H1 (cell line): ENCODE measurements around the gene TGFB1I1. TPM values are rescaled to one million over a fixed set of nuclear protein-coding genes. Genes with fewer than 3 reads are reported as not detected.

Source experiments
- CTCF ChIA-PET: fragments of 300-600 bp; sonication (Branson Sonifier 250); formaldehyde crosslinking; loops from one replicate; lab custom pipeline; 2021; ENCODE audit not compliant: partially characterized antibody; lab: Charles Lee
- POLR2A ChIA-PET: fragments of 300-600 bp; sonication (Branson Sonifier 250); formaldehyde crosslinking; loops from one replicate; lab custom pipeline; 2021; ENCODE audit warnings: inconsistent platforms; ENCODE audit not compliant: partially characterized antibody; lab: Charles Lee
- DNase-seq, 2 experiments: peaks; one replicate each; pipeline versions ENCODE4 v3.0.0 to v3.0.0-alpha.2; 2010 to 2022; ENCODE audit warnings: low spot score in 2 of 2, low read depth in 1 of 2, mixed read lengths in 1 of 2
- FAIRE-seq: peaks from 2 replicates; lab custom pipeline; 2011; peaks lifted over from hg19 to GRCh38; lab: Jason Lieb, UNC
- H2AFZ ChIP-seq: 2 replicates; pipeline ENCODE4 v1.8.1; 2012; ENCODE audit warnings: low read length, inconsistent platforms
- H2AK5ac ChIP-seq: 2 replicates; pipeline ENCODE4 v1.6.1; 2013; ENCODE audit warnings: low read depth, low read length
- H2BK120ac ChIP-seq: replicated peaks from 2 replicates; pipeline ENCODE3; 2013; ENCODE audit warnings: low read depth, low read length, inconsistent platforms
- H2BK12ac ChIP-seq: 2 replicates; pipeline ENCODE4 v1.6.1; 2013; ENCODE audit warnings: low read depth, low read length
- H2BK15ac ChIP-seq: 2 replicates; pipeline ENCODE4 v1.6.1; 2013; ENCODE audit warnings: low read length
- H2BK20ac ChIP-seq: 2 replicates; pipeline ENCODE4 v1.6.1; 2013; ENCODE audit warnings: low read length
- H2BK5ac ChIP-seq: 2 replicates; pipeline ENCODE4 v1.6.1; 2013; ENCODE audit warnings: low read depth, low read length
- H3K14ac ChIP-seq: 2 replicates; pipeline ENCODE4 v1.6.1; 2013; ENCODE audit warnings: inconsistent platforms; ENCODE audit not compliant: insufficient read length
- H3K18ac ChIP-seq: 2 replicates; pipeline ENCODE4 v1.6.1; 2013; ENCODE audit warnings: low read length; ENCODE audit errors: extremely low read depth
- H3K23ac ChIP-seq: 2 replicates; pipeline ENCODE4 v1.6.1; 2013; ENCODE audit warnings: inconsistent platforms; ENCODE audit not compliant: insufficient read length
- H3K23me2 ChIP-seq: 2 replicates; pipeline ENCODE4 v1.6.1; 2013; ENCODE audit warnings: low read depth, low read length
- H3K27ac ChIP-seq: 2 replicates; pipeline ENCODE4 v1.6.1; 2011; ENCODE audit warnings: low read depth, low read length, inconsistent platforms
- H3K27me3 ChIP-seq, 4 experiments: replicated peaks in 1 of 4; 1 replicate in 1 of 4; 2 replicates in 3 of 4; pipeline versions ENCODE4 v1.6.1 to v1.8.1; 2011 to 2013; ENCODE audit warnings: low read length in 3 of 4, mild to moderate bottlenecking in 3 of 4, inconsistent platforms in 2 of 4, mixed read lengths in 2 of 4, moderate library complexity in 1 of 4; ENCODE audit not compliant: control insufficient read depth in 3 of 4, insufficient read depth in 3 of 4; ENCODE audit errors: extremely low read depth in 1 of 4
- H3K36me3 ChIP-seq, 4 experiments: 2 replicates each; pipeline versions ENCODE4 v1.6.1 to v1.8.1; 2011 to 2013; ENCODE audit warnings: mild to moderate bottlenecking in 4 of 4, low read length in 3 of 4, moderate library complexity in 2 of 4, control low read depth in 1 of 4, inconsistent platforms in 1 of 4; ENCODE audit not compliant: insufficient read depth in 4 of 4, control insufficient read depth in 2 of 4
- H3K4ac ChIP-seq: replicated peaks from 2 replicates; pipeline ENCODE3; 2013; ENCODE audit warnings: low read length, low read depth, mixed read lengths, inconsistent platforms; ENCODE audit not compliant: insufficient read length
- H3K4me1 ChIP-seq, 4 experiments: replicated peaks in 1 of 4; 1 replicate in 1 of 4; 2 replicates in 3 of 4; pipeline versions ENCODE4 v1.6.1 to v1.8.1; 2011 to 2013; ENCODE audit warnings: low read length in 3 of 4, inconsistent platforms in 2 of 4, mixed read lengths in 1 of 4; ENCODE audit not compliant: insufficient read depth in 4 of 4, control insufficient read depth in 3 of 4
- H3K4me2 ChIP-seq, 2 experiments: 2 replicates each; pipeline versions ENCODE4 v1.6.1 to v1.8.1; 2011 to 2013; ENCODE audit warnings: low read depth in 2 of 2, low read length in 2 of 2, control low read depth in 1 of 2, inconsistent platforms in 1 of 2, mild to moderate bottlenecking in 1 of 2; ENCODE audit not compliant: insufficient read depth in 1 of 2
- H3K4me3 ChIP-seq, 4 experiments: fragments of 200-600, 300-600 bp in 1 of 4; sonication (generic), shearing (Covaris generic), sonication (Bioruptor Twin) in 1 of 4; 2 replicates each; pipeline versions ENCODE4 v1.5.1 to v1.8.1; 2011 to 2016; ENCODE audit warnings: low read length in 4 of 4, low read depth in 3 of 4, control low read depth in 2 of 4, inconsistent platforms in 2 of 4, mild to moderate bottlenecking in 2 of 4, mixed read lengths in 1 of 4, moderate library complexity in 1 of 4; ENCODE audit not compliant: insufficient read depth in 2 of 4; ENCODE audit errors: extremely low read depth in 1 of 4
- H3K56ac ChIP-seq: replicated peaks from 2 replicates; pipeline ENCODE3; 2013; ENCODE audit warnings: low read depth, mild to moderate bottlenecking, mixed read lengths, low read length, inconsistent platforms; ENCODE audit not compliant: insufficient read length
- H3K79me1 ChIP-seq: 2 replicates; pipeline ENCODE4 v1.6.1; 2013; ENCODE audit warnings: low read depth, low read length, control low read depth
- H3K79me2 ChIP-seq, 2 experiments: 2 replicates each; pipeline versions ENCODE4 v1.6.1 to v1.8.1; 2012 to 2013; ENCODE audit warnings: low read length in 2 of 2, mild to moderate bottlenecking in 2 of 2, inconsistent platforms in 1 of 2; ENCODE audit not compliant: insufficient read depth in 2 of 2, control insufficient read depth in 1 of 2
- H3K9ac ChIP-seq, 4 experiments: replicated peaks in 1 of 4; 1 replicate in 1 of 4; 2 replicates in 3 of 4; pipeline versions ENCODE4 v1.6.1 to v1.8.1; 2011 to 2013; ENCODE audit warnings: low read depth in 3 of 4, low read length in 3 of 4, control low read depth in 2 of 4, mild to moderate bottlenecking in 2 of 4, moderate library complexity in 2 of 4, inconsistent platforms in 1 of 4; ENCODE audit errors: extremely low read depth in 1 of 4
- H3K9me3 ChIP-seq, 2 experiments: 2 replicates each; pipeline versions ENCODE4 v1.6.1 to v1.8.1; 2012 to 2013; ENCODE audit warnings: mild to moderate bottlenecking in 2 of 2, moderate library complexity in 2 of 2, control low read depth in 1 of 2, inconsistent platforms in 1 of 2, low read depth in 1 of 2, low read length in 1 of 2, mixed read lengths in 1 of 2; ENCODE audit not compliant: insufficient read depth in 2 of 2
- H4K20me1 ChIP-seq, 2 experiments: replicated peaks in 1 of 2; 2 replicates each; pipeline versions ENCODE3 to v1.8.1; 2011 to 2013; ENCODE audit warnings: inconsistent platforms in 2 of 2, low read length in 2 of 2, mild to moderate bottlenecking in 1 of 2; ENCODE audit not compliant: insufficient read depth in 2 of 2, control insufficient read depth in 1 of 2
- H4K5ac ChIP-seq: 2 replicates; pipeline ENCODE4 v1.6.1; 2013; ENCODE audit warnings: low read length, low read depth, mixed read lengths, inconsistent platforms; ENCODE audit not compliant: insufficient read length
- H4K8ac ChIP-seq: 2 replicates; pipeline ENCODE4 v1.8.0; 2013; ENCODE audit warnings: mild to moderate bottlenecking, moderate library complexity, low read length, inconsistent platforms; ENCODE audit not compliant: insufficient read depth; ENCODE audit errors: extremely low read depth
- H4K91ac ChIP-seq: replicated peaks from 2 replicates; pipeline ENCODE3; 2013; ENCODE audit warnings: low read length, mixed read lengths, inconsistent platforms; ENCODE audit not compliant: insufficient read length
- BRCA1 ChIP-seq: IDR thresholded peaks from 2 replicates; pipeline ENCODE4 v1.6.1; 2012; ENCODE audit warnings: low read depth, low read length, improper control_type of control experiment
- GABPA ChIP-seq: IDR thresholded peaks from 2 replicates; pipeline ENCODE4 v1.6.1; 2011; ENCODE audit warnings: mild to moderate bottlenecking, low read length, moderate library complexity, borderline replicate concordance; ENCODE audit not compliant: insufficient read depth
- KDM1A ChIP-seq: fragments of 200-600, 300-600 bp; sonication (generic); IDR thresholded peaks from 2 replicates; pipeline ENCODE4 v1.7.1; 2016; ENCODE audit warnings: mild to moderate bottlenecking, low read length, borderline replicate concordance
- KDM5A ChIP-seq: fragments of 200-600 bp; IDR thresholded peaks from 2 replicates; pipeline ENCODE4 v1.7.1; 2012; ENCODE audit warnings: mild to moderate bottlenecking, low read length, inconsistent platforms, mixed read lengths
- NRF1 ChIP-seq: IDR thresholded peaks from 2 replicates; pipeline ENCODE4 v1.6.1; 2011; ENCODE audit warnings: mild to moderate bottlenecking, low read depth, low read length, improper control_type of control experiment
- SIN3A ChIP-seq, 2 experiments: IDR thresholded peaks in 1 of 2; conservative IDR thresholded peaks in 1 of 2; 2 replicates each; pipeline ENCODE4 v1.6.1; 2011 to 2012; ENCODE audit warnings: low read length in 2 of 2, improper control_type of control experiment in 1 of 2, low read depth in 1 of 2, mild to moderate bottlenecking in 1 of 2
- SP4 ChIP-seq: IDR thresholded peaks from 2 replicates; pipeline ENCODE4 v1.6.1; 2012; ENCODE audit warnings: low read length, inconsistent platforms
- YY1 ChIP-seq: IDR thresholded peaks from 2 replicates; pipeline ENCODE4 v1.6.1; 2011; ENCODE audit warnings: low read depth, mild to moderate bottlenecking, low read length
- WGBS, 2 experiments: shearing (Covaris generic) in 1 of 2; methylation state at CpG; one replicate each; pipeline versions ENCODE4 v1.1.6 to v1.1.7; 2013 to 2015; ENCODE audit warnings: low lambda C conversion rate in 2 of 2, mixed read lengths in 2 of 2, inconsistent platforms in 1 of 2, low coverage in 1 of 2, missing lambda C conversion rate in 1 of 2; ENCODE audit not compliant: insufficient replicate concordance in 2 of 2, insufficient coverage in 1 of 2, insufficient read length in 1 of 2; ENCODE audit errors: extremely low coverage in 1 of 2, missing lambda C conversion rate in 1 of 2; 5-methylcytosine and 5-hydroxymethylcytosine counted together
- polyA plus RNA-seq, 7 experiments: library from polyadenylated mRNA; depleted of rRNA in 3 of 7; stranded (reverse) in 5 of 7; unstranded in 2 of 7; fragments of >200 nt in 5 of 7; fragments of 200-250 nt in 2 of 7; gene quantifications; 1 replicate in 5 of 7; 2 replicates in 1 of 7; 4 replicates in 1 of 7; pipeline versions ENCODE4 v1.2.1 to v1.2.3, GENCODE V29; 2011 to 2013; ENCODE audit warnings: missing spikeins in 2 of 7, mixed read lengths in 2 of 7
- total RNA-seq: library from RNA; stranded (reverse); fragmentation: NEBNext Ultra II Directional; extraction: Animal tissue kit (Norgen Biotek cat#: 25700); gene quantifications from 2 replicates; pipeline ENCODE4 v1.2.1, GENCODE V29; 2021

The TGFB1I1 gene
- total and polyA plus RNA-seq, 2 of the 8 experiments (the other 6 are each of a cell fraction or from before 2014, with no cell fraction given): 5.6 to 5.8 TPM

DNA sequence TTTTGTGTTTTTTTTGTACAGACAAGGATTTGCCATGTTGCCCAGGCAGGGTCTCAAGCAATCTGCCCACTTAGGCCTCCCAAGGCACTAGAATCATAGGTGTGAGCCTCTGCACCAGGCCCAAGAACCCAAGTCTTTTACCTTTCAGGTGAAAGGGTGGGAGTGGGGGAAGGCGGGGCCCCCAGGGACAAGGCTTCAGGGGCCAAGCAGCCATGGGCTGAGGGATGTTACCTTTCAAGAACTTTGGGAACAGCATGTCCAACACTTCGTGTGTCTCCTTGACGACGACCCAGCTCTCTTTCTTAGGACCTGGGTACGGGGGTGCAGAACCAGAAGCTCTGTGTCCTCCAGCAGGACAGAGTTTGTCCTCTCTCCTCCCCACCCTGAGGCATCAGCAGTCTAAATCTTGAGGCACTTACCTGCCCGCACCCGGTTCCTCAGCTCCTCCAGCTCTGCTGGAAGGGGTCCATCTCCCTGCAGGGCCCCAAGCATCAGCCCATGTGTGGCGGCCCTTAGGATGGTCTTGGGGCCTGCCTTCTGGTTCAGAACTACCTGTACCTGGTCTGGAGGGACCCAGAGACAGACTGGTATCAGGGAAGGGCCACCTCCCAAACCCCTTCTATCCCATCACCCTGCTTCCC, 19.9 kb downstream of the TGFB1I1 start:
- H3K4ac ChIP-seq: no peak overlapping the region
- peaks cover 10 to 31% (median 24%) of the 10 kb centered on the region in 4 experiments; a peak in 6 of 7 replicates for H3K27me3 ChIP-seq
- no peaks in the 10 kb centered on the region for H3K79me1 ChIP-seq
- no peak overlapping the region for H3K9ac ChIP-seq
- H4K91ac ChIP-seq: no peak overlapping the region
- peaks cover 15% of the 10 kb centered on the region for H3K23me2 ChIP-seq
- H2BK5ac ChIP-seq: no peak overlapping the region
- no peak overlapping the region for H4K5ac ChIP-seq
- no peak overlapping the region for H2AK5ac ChIP-seq
- H2AFZ ChIP-seq: no peak overlapping the region
- H4K8ac ChIP-seq: no peak overlapping the region
- peaks cover 0 to 8% (median 3%) of the 10 kb centered on the region in 4 experiments; a peak in 5 of 7 replicates for H3K4me1 ChIP-seq
- FAIRE-seq (no peak), DNase-seq (no peak)
- H3K23ac ChIP-seq: no peak overlapping the region
- ChIA-PET POLR2A (interaction anchor here (7.9 kb wide), 1 partner anchor 8 kb away, joined by 69 read pairs; no protein-coding TSS in a partner anchor), CTCF (interaction anchor here (0.6 to 1.3 kb wide), 3 partner anchors 12 to 40 kb away, joined by 3 read pairs; no protein-coding TSS in a partner anchor)
- H3K9me3 ChIP-seq: no peaks in the 10 kb centered on the region
- H4K20me1 ChIP-seq: peaks cover 0 to 12% of the 10 kb centered on the region in 2 experiments
- no peak overlapping the region for H3K4me3 ChIP-seq
- H2BK20ac ChIP-seq: no peak overlapping the region
- no peak overlapping the region for H3K4me2 ChIP-seq
- H3K18ac ChIP-seq: no peak overlapping the region
- no peaks in the 10 kb centered on the region for H3K79me2 ChIP-seq
- H3K36me3 ChIP-seq: peaks cover 0 to 6% (median 0%) of the 10 kb centered on the region in 4 experiments; a peak in 2 of 8 replicates
- no peak for TF ChIP-seq BRCA1
- TF ChIP-seq SIN3A (conservative IDR thresholded peaks at IDR 0.05 in 1 of 2, IDR thresholded peaks at IDR 0.05 in 1 of 2; ENCODE audit: low read depth in 1 of 2, low read length in 2 of 2): no peak
- TF ChIP-seq YY1: no peak
- no peak for TF ChIP-seq KDM1A
- TF ChIP-seq SP4: no peak
- no peak for TF ChIP-seq NRF1
- TF ChIP-seq KDM5A: no peak
- no peak for TF ChIP-seq GABPA
- H2BK120ac ChIP-seq: no peak overlapping the region
- no peak overlapping the region for H2BK12ac ChIP-seq
- 85% methylated on average over 8 of the region's 8 CpGs; no CpG with 5 or more reads in 1 of the 2 experiments for WGBS, 2 experiments
- H3K27ac ChIP-seq: no peak overlapping the region
- no peak overlapping the region for H3K14ac ChIP-seq
- H3K56ac ChIP-seq: no peak overlapping the region
- no peak overlapping the region for H2BK15ac ChIP-seq
